Muscle of leg (tissue), 11 donors: ENCODE measurements around the gene PIP5K1B. TPM values are rescaled to one million over a fixed set of nuclear protein-coding genes. Genes with fewer than 3 reads are reported as not detected.

Experiments
- DNase-seq: peaks from one replicate; pipeline ENCODE4 v3.0.0; 2013
- H3K27ac ChIP-seq: one replicate; pipeline ENCODE4 v1.5.1; 2013; ENCODE audit warnings: mild to moderate bottlenecking, low read length, control low read depth
- H3K27me3 ChIP-seq: one replicate; pipeline ENCODE4 v1.6.1; 2013; ENCODE audit warnings: low read length; ENCODE audit not compliant: control insufficient read depth, insufficient read depth
- H3K36me3 ChIP-seq: one replicate; pipeline ENCODE4 v1.6.1; 2013; ENCODE audit warnings: low read length; ENCODE audit not compliant: control insufficient read depth, insufficient read depth
- H3K4me1 ChIP-seq: one replicate; pipeline ENCODE4 v1.6.1; 2013; ENCODE audit warnings: low read length; ENCODE audit not compliant: control insufficient read depth, insufficient read depth
- H3K4me3 ChIP-seq: one replicate; pipeline ENCODE4 v1.5.1; 2013; ENCODE audit warnings: low read length, control low read depth
- H3K9me3 ChIP-seq: replicated peaks from 2 replicates; pipeline ENCODE4 v1.6.1; 2013; ENCODE audit warnings: low read depth, low read length; ENCODE audit not compliant: control insufficient read depth
- WGBS: methylation state at CpG from one replicate; pipeline ENCODE4 v1.1.5; 2013; ENCODE audit warnings: missing lambda C conversion rate; ENCODE audit not compliant: insufficient coverage; 5-methylcytosine and 5-hydroxymethylcytosine counted together
- polyA plus RNA-seq, 8 donors: library from polyadenylated mRNA; unstranded; fragments of 120-200 nt; gene quantifications; one replicate each; pipeline versions ENCODE4 v1.2.1 to v1.2.3, GENCODE V29; 2013; ENCODE audit warnings: inconsistent platforms in 1 of 8, low replicate concordance in 1 of 8; ENCODE audit not compliant: insufficient read length in 8 of 8, insufficient read depth in 1 of 8
- total RNA-seq: library from RNA; stranded (reverse); fragments of 120-200 nt; gene quantifications from one replicate; pipeline ENCODE4 v1.2.4, GENCODE V29; 2013

The PIP5K1B gene
- total and polyA plus RNA-seq, 9 donors: 0.91 to 3.1 (median 1.3) TPM

- Histone ChIP-seq H3K4me1 (no peaks in the 10 kb centered on the region), H3K27me3 (no peaks in the 10 kb centered on the region), H3K27ac (no peak overlapping the region), H3K36me3 (no peaks in the 10 kb centered on the region), H3K9me3 (no peaks in the 10 kb centered on the region), H3K4me3 (no peak overlapping the region)
- DNase-seq: no peak
- no CpG with 5 or more reads among the region's 2 CpGs for WGBS
These were observed 116.9 kb downstream of the PIP5K1B start for GRCh38 chr9:68821911-68822310.

- H3K27ac ChIP-seq: no peak overlapping the region
- 33% methylated on average over 2 of the region's 6 CpGs for WGBS
- H3K4me1 ChIP-seq: no peaks in the 10 kb centered on the region
- no peak overlapping the region for H3K4me3 ChIP-seq
- H3K36me3 ChIP-seq: no peaks in the 10 kb centered on the region
- no peaks in the 10 kb centered on the region for H3K9me3 ChIP-seq
- no peak for DNase-seq
- H3K27me3 ChIP-seq: no peaks in the 10 kb centered on the region
These were observed 117.6 kb downstream of the PIP5K1B start for GRCh38 chr9:68822596-68823165.

- no peaks in the 10 kb centered on the region for H3K36me3 ChIP-seq
- no peaks in the 10 kb centered on the region for H3K27me3 ChIP-seq
- no peaks in the 10 kb centered on the region for H3K9me3 ChIP-seq
- no peak overlapping the region for H3K4me3 ChIP-seq
- H3K27ac ChIP-seq: no peak overlapping the region
- WGBS: 40% methylated on average over 6 of the region's 9 CpGs
- DNase-seq: peak; percentile 19
- no peaks in the 10 kb centered on the region for H3K4me1 ChIP-seq
These were observed 120.9 kb downstream of the PIP5K1B start for GRCh38 chr9:68825762-68826472.

GRCh38 chr9:68827837-68828744 lies 123.1 kb downstream of the PIP5K1B start:
- 85% methylated on average over 10 of the region's 14 CpGs for WGBS
- DNase-seq: no peak
- Histone ChIP-seq H3K9me3 (no peaks in the 10 kb centered on the region), H3K27me3 (no peaks in the 10 kb centered on the region), H3K4me3 (no peak overlapping the region), H3K36me3 (no peaks in the 10 kb centered on the region), H3K4me1 (no peaks in the 10 kb centered on the region), H3K27ac (no peak overlapping the region)

GRCh38 chr9:68832101-68832500 lies 127.1 kb downstream of the PIP5K1B start:
- H3K4me1 ChIP-seq: no peaks in the 10 kb centered on the region
- DNase-seq: no peak
- H3K27me3 ChIP-seq: no peaks in the 10 kb centered on the region
- H3K36me3 ChIP-seq: no peaks in the 10 kb centered on the region
- no peaks in the 10 kb centered on the region for H3K9me3 ChIP-seq
- no peak overlapping the region for H3K27ac ChIP-seq
- H3K4me3 ChIP-seq: no peak overlapping the region

GRCh38 chr9:68832861-68833518 lies 128.0 kb downstream of the PIP5K1B start:
- no peak overlapping the region for H3K27ac ChIP-seq
- 95% methylated on average over 6 of the region's 7 CpGs for WGBS

GRCh38 chr9:68834931-68835520 lies 130.0 kb downstream of the PIP5K1B start:
- no CpG with 5 or more reads among the region's 2 CpGs for WGBS
- Histone ChIP-seq H3K4me1 (no peaks in the 10 kb centered on the region), H3K36me3 (no peaks in the 10 kb centered on the region), H3K4me3 (no peak overlapping the region), H3K27me3 (no peaks in the 10 kb centered on the region), H3K9me3 (no peaks in the 10 kb centered on the region), H3K27ac (no peak overlapping the region)
- DNase-seq: no peak

More at GRCh38 chr9:68832861-68833518, 128.0 kb downstream of the PIP5K1B start:
- Histone ChIP-seq H3K4me3 (no peak overlapping the region), H3K36me3 (no peaks in the 10 kb centered on the region), H3K27me3 (no peaks in the 10 kb centered on the region), H3K9me3 (no peaks in the 10 kb centered on the region), H3K4me1 (no peaks in the 10 kb centered on the region)
- no peak for DNase-seq

GRCh38 chr9:68836788-68837187 lies 131.7 kb downstream of the PIP5K1B start:
- H3K4me3 ChIP-seq: no peak overlapping the region
- no peaks in the 10 kb centered on the region for H3K9me3 ChIP-seq
- no peaks in the 10 kb centered on the region for H3K4me1 ChIP-seq
- WGBS: 58% methylated on average over 2 of the region's 5 CpGs
- DNase-seq: no peak
- no peak overlapping the region for H3K27ac ChIP-seq
- H3K27me3 ChIP-seq: no peaks in the 10 kb centered on the region
- H3K36me3 ChIP-seq: no peaks in the 10 kb centered on the region

- H3K27me3 ChIP-seq: no peaks in the 10 kb centered on the region
- H3K27ac ChIP-seq: peak overlapping the region; percentile 13
These were observed 133.2 kb downstream of the PIP5K1B start for GRCh38 chr9:68838245-68838644.

More at GRCh38 chr9:68838245-68838644, 133.2 kb downstream of the PIP5K1B start:
- Histone ChIP-seq H3K4me1 (no peaks in the 10 kb centered on the region), H3K36me3 (no peaks in the 10 kb centered on the region), H3K9me3 (no peaks in the 10 kb centered on the region), H3K4me3 (no peak overlapping the region)
- no CpG with 5 or more reads among the region's 1 CpG for WGBS
- peak; percentile 11 for DNase-seq
